Left kidney (tissue), 2 donors: ENCODE data around the gene HNF1A. TPM values are rescaled to one million over a fixed set of nuclear protein-coding genes. Genes with fewer than 3 reads are reported as not detected.
"Not testable (repeated sequence)": the region's sequence is repeated elsewhere in the genome, so short reads cannot be mapped to it uniquely, and the experiment has no call there.

ENCODE experiments used
- DNase-seq: peaks from one replicate; pipeline ENCODE4 v3.0.0-alpha.2; 2013
- polyA plus RNA-seq: library from polyadenylated mRNA; unstranded; fragments of 120-200 nt; gene quantifications from one replicate; pipeline ENCODE4 v1.2.1, GENCODE V29; 2013; ENCODE audit not compliant: insufficient read length

The HNF1A gene
- polyA plus RNA-seq, 1 donor, result 14.5 TPM

DNA sequence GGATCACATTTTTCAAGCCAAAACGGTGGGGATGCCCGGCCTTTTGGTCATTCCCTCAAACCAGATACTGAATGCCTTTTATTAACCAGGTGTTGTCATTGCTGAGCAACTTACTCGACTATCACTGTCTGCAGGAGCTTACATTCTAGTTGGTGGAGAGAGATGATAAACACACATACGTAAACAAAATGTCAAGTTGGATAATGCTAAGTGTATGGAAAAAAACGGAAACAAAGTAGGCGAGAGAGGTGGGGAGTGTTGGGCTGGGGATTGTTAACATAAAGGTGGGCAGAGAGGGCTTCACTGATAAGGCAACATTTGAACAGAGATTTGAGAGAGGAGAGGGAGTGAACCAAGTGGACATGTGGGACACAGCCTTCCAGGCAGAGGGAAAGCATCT is 33.5 kb downstream of the HNF1A start:
- no peak for DNase-seq

DNA sequence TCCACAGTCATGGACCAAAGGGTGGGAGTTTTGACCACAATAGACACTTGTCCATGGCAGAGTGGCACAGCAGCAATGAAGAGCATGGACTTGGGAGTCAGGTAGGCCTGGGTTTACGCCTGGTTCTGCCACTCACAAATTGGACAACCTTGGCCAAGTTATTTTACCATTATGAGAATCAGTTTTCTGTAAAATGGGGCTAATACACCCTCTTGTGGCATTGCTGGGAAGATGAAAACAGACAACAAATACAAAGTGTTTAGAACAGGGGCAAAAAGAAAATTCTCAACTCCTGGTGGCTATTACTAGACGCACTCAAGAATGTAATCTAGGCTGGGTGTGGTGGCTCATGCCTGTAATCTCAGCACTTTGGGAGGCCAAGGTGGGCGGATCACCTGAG is 35.4 kb downstream of the HNF1A start:
- DNase-seq, result no peak

DNA sequence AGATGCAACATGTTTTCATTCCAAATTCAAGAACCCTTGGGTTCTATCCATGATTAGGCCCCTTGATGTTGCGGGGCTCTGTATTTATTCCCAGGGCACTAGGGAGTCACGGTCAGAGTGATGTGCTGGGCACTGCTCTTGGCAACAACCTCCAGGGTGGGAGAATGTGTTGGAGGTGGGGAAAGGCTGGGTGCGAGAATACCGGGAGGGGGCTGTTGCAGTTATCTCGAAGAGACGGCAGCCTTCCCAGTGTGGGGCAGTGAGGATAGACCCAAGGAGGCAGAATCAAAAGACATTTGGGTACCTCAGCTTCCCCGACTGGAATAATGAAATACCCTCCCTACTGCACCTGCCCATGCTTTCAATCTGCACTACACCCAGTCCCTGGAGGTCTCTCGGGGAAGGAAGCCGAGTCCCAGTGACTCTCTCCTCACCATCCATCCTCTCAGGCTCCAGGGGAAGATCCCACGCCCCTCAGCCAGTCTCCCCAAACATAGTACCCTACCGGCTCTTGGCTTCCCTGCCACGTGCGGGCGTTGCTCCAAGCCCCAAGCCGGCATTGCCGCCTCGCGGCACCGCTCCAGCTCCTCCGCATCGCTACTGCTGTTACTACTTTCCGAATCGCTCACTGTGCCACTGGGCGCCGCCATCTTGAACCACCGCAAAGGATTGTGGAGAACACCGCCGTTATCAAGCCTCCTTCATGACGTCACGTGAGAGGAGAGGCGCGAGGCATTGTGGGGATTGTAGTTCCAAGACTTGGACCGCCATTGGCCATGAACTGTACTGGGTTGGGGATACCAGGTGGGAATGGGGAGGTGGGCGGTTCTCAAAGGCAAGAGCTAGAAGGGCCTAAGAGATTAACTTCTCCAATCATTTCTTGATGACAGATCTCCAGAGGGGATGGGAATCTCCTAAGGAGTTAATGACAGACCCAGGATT is 37.8 kb downstream of the HNF1A start, which contains the start of gene C12orf43:
TSS of gene C12orf43 (minus strand) at position 663 of the 942 bp plus-strand sequence. CDS start at position 650, 13 bp downstream.
- peak; percentile 93 for DNase-seq

DNA sequence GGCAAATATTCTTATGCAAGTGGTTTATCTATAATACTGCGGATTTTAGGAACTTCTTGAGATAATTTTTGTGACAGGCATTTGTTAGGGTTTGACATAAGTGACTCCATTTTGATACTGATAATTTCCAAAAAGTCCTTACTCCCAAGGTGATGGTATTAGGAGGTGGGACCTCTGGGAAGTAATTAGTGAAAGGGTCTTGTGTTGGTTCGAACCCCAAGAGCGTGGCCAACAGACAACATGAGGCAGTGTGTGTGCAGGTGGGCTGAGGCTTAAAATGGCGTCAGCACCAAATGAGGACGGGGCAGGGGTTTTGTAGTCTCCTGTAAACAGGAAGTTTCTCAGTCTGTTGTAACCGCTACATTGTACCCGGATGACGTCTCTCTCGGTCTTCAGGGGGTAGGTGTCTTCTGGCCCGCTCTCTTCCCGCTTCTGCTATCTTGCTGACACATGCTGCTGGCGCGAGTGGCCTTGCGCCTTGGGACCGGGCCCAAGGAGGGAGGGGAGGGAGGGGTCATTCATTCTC is 39.7 kb downstream of the HNF1A start:
- no peak for DNase-seq

DNA sequence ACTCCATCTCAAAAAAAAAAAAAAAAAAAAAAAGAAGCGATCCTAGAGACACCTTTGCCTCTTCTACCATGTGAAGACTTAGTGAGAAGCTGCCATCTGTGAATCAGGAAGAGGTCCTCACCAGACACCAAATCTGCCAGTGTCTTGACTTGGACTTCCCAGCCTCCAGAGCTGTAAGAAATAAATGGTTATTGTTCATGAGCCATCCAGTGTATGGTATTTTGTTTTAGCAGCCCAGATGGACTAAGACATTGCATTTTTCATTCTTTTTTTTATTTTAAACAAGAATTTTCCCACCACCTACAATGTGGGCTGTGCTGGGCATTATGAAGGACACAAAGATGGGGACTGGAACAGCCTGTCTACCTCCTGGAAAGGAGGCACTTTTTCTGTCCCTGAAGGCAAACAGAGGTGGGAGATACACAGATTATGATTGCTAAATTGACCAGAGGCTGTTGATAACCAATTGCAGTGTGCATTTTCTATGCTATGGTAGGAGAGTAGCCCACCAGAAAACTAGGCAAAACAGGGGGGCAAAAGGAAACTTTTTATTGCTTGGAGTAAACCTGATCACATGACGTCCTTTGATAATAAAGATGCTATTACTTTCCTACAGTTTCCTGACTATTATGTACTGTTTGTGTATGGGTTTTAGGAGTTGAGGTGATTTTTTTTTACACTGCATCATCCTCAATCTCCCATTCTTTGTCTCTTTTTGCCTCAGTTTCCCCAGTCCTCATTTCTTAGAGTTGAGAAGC is 40.7 kb downstream of the HNF1A start:
- no peak for DNase-seq

DNA sequence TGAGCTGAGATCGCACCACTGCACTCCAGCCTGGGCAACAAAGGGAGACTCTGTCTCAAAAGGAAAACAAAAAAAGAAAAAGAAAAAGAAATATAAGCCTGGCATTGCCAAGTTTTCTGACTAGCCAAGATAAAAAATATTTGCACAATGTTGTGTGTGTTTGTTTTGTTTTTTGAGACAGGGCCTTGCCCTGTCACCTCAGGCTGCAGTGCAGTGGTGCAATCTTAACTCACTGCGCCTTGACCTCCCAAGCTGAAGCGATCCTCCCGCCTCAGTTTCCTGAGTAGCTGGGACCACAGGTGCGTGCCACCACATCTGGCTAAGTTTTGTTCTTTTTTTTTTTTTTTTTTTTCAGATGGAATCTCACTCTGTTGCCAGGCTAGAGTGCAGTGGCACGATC is 43.4 kb downstream of the HNF1A start:
- no peak for DNase-seq

DNA sequence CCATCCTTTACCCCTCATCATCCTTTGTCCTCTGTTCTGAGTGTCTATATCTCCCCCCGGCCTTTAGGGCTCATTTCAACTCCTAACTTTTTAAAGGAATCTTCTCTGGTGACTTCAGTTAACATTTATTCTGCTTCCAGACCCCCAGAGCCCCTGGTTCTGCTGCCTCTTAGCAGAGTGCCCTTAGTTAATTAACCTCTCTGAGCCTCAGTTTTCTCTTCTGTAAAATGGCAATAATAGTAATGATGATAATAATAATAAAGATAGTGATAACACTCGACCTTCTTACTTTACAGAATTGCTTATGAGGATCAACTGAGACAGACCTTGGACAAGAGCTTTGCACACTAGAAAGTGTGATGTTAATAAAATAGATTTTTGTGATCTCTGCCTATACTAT is 44.4 kb downstream of the HNF1A start:
- DNase-seq, result no peak

DNA sequence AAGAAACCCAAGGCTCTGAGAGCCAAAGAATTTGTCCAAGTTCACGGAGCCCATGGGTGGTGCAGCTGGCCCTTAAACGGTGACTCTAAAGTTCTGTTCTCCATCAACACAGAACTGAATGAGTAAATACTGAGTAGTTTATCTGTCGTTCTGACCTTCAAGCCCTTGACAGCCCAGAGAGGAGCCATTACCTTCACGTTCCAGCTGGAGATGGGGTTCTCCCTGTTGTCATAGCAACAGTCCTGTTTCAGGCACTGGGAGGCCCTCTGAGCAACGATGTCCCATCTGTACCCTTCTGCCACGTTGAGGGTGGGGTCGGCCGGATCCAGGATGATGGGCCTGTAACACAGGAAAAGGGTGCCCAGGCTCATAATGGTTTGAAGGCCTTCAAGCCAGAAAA is 45.5 kb downstream of the HNF1A start:
- DNase-seq, result no peak

DNA sequence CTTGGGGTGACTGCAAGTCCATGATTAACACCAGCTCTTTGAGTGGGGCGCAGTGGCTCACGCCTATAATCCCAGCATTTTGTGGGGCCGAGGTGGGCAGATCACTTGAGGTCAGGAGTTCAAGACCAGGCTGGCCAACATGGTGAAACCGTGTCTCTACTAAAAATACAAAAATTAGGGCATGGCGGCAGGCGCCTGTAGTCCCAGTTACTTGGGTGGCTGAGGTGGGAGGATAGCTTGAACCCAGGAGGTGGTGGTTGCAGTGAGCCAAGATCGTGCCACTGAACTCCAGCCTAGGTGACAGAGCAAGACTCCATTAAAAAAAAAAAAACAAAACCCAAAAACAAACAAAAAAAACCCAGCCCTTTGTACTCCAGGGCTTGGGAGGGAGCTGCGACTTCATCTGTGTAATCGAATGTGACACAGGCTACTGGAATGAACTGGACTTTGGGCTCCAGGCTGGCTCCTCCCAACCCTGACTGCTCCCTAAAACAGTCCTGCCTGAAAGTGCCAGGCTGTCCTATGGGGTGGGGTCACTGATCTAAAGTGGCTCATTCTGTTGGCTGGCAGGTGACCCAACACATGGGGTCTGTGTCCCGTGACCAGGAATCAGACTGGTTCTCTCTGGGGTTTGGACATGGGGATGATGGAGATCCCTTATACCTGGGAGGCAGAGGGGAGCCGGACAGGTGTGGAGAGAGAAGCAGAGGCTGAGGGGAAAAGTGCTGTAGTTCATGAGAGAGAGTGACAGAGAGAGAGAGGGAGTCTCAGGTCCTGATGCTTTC is 47.3 kb downstream of the HNF1A start:
- no peak for DNase-seq

DNA sequence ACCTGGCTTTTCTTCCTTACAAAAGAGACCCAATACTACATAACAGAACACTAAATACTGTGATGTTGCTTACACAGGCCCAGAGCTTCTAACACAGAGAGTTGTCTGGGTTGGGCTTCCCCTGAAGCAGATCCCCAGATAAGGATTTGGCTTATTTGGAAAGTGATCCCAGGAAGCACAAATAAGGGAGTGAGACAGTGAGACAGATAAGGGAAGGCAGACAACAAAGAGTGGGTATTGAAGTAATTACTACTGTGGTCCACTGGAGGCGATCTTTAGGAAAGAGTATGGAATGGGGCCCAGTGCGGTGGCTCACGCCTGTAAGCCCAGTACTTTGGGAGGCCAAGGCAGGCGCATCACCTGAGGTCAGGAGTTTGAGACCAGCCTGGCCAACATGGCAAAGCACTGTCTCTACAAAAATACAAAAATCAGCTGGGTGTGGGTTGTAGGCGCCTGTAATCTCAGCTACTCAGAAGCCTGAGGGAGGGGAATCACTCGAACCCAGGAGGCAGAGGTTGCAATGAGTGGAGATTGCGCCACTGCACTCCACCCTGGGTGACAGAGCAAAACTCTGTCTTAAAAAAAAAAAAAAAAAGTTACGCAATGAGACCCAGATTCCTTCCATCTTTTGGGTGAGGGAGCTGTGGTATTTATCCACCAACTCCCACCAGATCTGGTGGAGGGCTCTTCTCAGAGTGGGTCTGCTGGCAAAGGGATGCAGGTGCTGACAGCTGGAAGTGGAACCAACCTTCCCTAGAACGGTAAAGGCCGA is 48.1 kb downstream of the HNF1A start:
- no peak for DNase-seq

DNA sequence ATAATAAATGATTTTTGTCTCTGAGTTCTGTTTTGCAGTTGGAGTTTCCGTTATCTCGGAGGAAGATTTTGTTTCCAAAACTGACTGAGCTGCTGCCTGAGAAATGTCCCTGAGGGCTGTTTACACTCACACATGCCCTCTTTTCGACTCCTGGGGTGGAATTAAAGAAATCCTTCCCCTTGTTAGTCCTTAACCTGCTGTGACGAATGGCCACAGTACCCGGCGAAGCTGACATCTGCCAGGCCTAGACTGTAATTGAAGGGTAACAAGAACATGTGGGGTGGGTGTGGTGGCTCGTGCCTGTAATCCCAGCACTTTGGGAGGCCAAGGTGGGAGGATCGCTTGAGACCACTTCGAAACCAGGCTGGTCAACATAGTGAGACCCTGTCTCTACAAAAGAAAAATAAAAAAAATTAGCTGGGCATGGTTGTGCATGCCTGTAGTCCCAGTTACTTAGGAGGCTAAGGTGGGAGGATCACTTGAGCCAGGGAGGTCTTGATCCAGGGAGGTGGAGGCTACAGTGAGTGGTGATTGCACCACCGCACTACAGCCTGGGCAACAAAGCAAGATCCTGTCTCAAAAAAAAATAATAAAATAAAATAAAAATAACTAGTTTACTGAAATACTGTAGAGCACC is 52.4 kb downstream of the HNF1A start:
- DNase-seq, result no peak

DNA sequence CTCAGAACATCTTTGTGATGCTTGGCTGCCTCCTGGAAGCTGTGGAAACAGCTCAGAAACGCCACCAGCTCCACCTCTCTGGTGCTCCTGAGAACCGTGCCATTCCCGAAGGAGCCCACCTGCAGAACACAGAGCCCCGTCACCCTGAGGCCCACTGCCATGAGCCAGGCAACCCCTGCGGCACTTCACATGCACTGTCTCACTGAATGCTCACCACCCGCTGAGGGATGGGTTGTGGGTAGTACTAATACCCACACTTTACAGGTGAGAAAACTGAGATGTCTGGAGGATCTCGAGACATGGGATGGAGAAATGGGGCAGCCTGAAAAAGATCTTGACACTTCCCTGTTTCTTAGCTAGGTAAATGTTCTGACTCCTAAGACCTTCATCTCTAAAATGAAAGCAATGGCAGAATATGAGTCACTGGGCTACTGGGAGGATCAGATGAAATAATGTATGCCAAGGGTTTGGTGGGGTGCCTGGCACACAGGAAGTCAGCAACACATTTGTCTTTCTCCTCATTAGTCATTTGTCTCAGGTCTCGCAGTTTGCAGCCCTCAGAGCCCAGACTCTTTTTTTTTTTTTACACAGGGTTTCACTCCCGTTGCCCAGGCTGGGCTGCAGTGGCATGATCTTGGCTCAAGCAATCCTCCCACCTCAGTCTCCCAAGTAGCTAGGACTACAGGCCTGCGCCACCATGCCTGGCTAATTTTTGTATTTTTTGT is 55.4 kb downstream of the HNF1A start:
- DNase-seq, result no peak

DNA sequence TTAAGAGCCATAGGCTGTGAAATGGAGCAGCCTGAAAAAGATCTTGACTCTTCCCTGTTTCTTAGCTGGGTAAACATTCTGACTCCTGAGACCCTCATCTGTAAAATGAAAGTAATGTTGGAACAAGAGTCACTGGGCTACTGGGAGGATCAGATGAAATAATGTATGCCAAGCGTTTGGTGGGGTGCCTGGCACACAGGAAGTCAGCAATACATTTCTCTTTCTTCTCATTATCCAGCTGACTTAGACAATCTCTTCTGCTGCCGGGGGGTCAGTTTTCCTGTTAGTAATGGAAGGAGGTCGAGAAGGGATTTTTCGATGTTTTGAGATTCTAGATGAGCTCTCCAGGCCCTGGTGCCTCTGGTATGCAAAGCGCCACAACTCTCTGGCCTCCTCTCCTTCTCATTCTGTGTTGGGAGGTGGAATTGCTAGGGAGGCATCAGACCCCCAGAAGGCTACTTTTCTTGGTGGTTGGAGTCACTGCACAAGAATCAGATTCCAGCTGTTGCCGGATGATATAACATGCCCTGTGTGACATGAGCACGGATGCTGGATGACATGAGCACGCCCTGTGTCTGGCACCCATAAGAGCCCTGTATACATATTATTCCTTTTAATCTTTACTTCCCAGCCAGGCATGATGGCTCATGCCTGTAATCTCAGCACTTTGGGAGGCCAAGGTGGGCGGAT is 56.4 kb downstream of the HNF1A start:
- DNase-seq, result no peak

DNA sequence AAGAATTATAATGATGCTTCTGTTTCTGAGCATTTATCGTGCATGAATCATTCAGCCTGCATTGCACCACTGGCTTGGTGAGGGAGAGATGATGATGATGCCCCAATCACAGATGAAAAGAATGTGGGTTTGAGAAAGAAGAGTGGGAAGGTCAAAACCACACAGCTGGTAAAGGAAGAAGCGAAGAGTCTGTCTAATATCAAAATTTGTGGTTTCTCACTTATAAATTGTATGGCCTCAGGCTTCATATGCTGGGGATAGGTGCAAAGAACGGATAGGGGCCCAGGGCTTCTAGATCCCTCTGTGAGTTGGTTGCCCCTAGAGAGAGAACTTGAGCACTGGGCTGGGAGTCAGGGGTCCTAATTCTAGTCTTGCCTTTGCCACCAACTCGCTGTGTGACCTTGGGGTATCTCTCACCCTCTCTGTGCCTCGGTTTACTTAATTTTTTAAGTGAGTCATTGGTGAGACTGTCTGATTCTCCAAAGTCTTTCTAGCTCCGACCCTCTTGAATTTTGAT is 58.5 kb downstream of the HNF1A start:
- no peak for DNase-seq

DNA sequence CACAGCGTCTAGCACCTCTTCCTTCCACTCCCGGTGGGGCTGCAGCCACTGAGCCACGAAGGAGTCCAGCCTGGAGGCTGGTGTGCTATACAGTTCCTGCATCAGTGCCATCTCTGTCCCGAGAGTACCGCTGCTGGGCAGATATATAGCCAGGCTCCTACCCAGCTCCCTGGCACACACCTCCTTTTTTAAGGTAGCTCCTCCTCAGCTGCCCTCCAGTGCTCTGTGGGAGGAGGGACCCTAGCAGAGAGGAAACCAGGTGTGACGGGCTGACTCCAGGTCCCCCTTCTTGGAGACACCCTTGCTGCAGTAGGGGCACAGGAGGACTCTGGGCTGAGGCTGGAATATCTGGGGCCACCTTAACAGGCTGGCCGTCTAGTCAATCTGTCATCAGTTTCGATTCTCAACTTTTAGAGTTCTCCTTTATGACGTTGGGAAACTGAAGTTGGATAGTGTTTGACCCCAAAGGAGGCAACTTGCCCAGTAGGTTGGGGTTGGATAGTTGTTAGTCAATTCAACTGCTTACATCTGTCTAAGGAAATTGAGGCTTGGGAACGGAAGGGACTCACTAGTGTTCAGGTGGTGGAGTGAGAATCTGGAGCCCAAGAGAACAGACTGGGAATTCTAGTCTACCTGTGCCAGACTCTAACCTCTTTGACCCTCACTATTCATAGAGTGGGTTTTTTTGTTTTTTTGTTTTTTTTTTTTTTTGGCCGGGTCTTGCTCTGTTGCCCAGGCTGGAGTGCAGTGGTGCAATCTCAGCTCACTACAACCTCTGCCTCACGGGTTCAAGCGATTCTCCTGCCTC is 60.7 kb downstream of the HNF1A start, which contains the start of gene OASL:
TSS of gene OASL (minus strand) at position 386 of the 808 bp plus-strand sequence. CDS start at position 111, 275 bp downstream.
- DNase-seq, result no peak

DNA sequence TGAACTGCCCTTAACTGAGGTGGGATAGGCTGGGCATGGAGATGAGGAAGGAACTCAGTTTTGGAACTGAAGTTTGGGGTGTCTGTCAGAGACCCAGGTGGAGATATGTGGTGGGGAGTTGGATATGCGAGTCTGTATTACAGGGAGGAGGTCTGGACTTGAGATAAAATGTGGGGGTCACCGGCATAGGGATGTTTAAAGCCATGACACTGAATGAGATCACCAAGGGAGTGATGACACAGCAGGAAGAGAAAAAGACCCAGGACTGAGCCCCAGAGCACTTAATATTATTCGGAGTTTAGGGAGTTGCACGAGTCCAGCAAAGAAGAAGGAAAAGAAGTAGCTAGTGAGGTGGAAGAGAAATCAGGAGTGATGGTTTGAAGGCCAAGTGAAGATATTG is 64.7 kb downstream of the HNF1A start:
- no peak for DNase-seq

DNA sequence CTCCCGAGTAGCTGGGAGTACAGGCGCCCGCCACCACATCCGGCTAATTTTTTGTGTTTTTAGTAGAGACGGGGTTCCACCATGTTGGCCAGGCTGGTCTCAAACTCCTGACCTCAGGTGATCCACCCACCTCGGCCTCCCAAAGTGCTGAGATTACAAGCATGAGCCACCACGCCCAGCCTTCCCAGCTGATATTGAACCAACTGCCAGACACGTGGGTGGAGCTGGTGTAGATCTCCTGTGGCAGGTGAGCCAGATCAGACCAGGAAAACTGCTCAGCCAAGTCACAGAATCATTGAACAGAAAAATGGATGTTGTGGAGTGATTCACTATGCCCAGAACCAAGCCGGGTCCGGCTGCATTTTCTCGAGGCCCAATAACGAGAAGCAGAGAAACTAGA is 69.1 kb downstream of the HNF1A start:
- DNase-seq, result not testable (repeated sequence)

DNA sequence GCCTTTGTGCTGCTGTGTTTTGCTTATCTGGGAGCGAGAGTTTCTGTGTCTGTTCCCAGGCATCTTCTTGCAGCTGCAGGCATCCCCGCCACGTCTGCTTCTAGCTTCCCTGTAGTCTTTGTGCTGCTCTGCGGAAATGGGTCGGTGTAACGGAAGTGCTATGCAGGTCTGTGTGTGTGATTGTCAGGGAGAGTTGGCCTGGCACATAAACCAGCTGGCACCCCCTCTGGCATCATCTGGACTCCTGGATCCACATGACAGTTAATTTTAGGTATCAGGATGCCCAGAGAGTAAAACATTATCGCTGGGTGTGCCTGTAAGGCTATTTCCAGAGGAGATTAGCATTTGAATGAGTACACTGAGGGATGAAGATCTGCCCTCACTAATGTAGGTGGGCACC is 70.1 kb downstream of the HNF1A start:
- no peak for DNase-seq
